A549 (cell line): Measurements from ENCODE around the gene NPC1L1. TPM values are rescaled to one million over a fixed set of nuclear protein-coding genes. Genes with fewer than 3 reads are reported as not detected.

Experiments
- ATAC-seq, 2 experiments: fragments of 200-7000 bp in 1 of 2; fragments of >200 bp in 1 of 2; cut with Nextera tagmentation in 1 of 2; cut with Tn5 transposase in 1 of 2; 3 replicates each; pipeline versions ENCODE4 v1.8.0 to v1.9.1; 2018 to 2020; ENCODE audit warnings: mild to moderate bottlenecking in 1 of 2, moderate library complexity in 1 of 2
- CTCF ChIA-PET: fragments of 300-600 bp; sonication (Branson Sonifier 250); formaldehyde crosslinking; extraction: SDS; loops from one replicate; lab custom pipeline; 2021; ENCODE audit warnings: antibody characterized with exemption, inconsistent platforms; lab: Yijun Ruan, JAX
- POLR2A ChIA-PET: fragments of 350-600 bp; formaldehyde crosslinking; extraction: SDS; loops from one replicate; lab custom pipeline; 2021; ENCODE audit warnings: antibody characterized with exemption, inconsistent platforms; lab: Yijun Ruan, JAX
- DNase-seq, 2 experiments: peaks; one replicate each; pipeline versions ENCODE4 v3.0.0 to v3.0.0-alpha.2; 2011 to 2016; ENCODE audit warnings: low read depth in 1 of 2, low spot score in 1 of 2
- FAIRE-seq: peaks from 2 replicates; lab custom pipeline; 2011; peaks lifted over from hg19 to GRCh38; lab: Jason Lieb, UNC
- H3K27ac ChIP-seq, 2 experiments: fragments of >200 bp; sonication (Bioruptor Twin); formaldehyde crosslinking; 3 replicates each; pipeline ENCODE4 v1.5.1; 2016 to 2017
- H3K4me1 ChIP-seq: fragments of >200 bp; sonication (Bioruptor Twin); formaldehyde crosslinking; 3 replicates; pipeline ENCODE4 v1.6.1; 2016
- H3K4me2 ChIP-seq: fragments of >200 bp; sonication (Bioruptor Twin); formaldehyde crosslinking; 3 replicates; pipeline ENCODE4 v1.6.1; 2016
- H3K4me3 ChIP-seq: fragments of >200 bp; sonication (Bioruptor Twin); formaldehyde crosslinking; 3 replicates; pipeline ENCODE4 v1.5.1; 2016
- H3K9me3 ChIP-seq: fragments of >200 bp; sonication (Bioruptor Twin); formaldehyde crosslinking; 3 replicates; pipeline ENCODE4 v1.6.1; 2016
- CBX8 ChIP-seq: fragments of 200-600 bp; sonication (generic); IDR thresholded peaks from 2 replicates; pipeline ENCODE4 v1.6.1; 2016
- CHD2 ChIP-seq: fragments of 150-350 bp; IDR thresholded peaks from 2 replicates; pipeline ENCODE4 v1.6.1; 2014; ENCODE audit warnings: low read length; ENCODE audit not compliant: partially characterized antibody
- CHD4 ChIP-seq: fragments of 200-600 bp; sonication (generic); IDR thresholded peaks from 2 replicates; pipeline ENCODE4 v1.6.1; 2016; ENCODE audit warnings: antibody characterized with exemption, mild to moderate bottlenecking, borderline replicate concordance
- EHMT2 ChIP-seq: fragments of 200-600 bp; sonication (generic); IDR thresholded peaks from 2 replicates; pipeline ENCODE4 v1.6.1; 2016; ENCODE audit warnings: antibody characterized with exemption, low read depth, mild to moderate bottlenecking, moderate library complexity
- FOXS1 ChIP-seq: fragments of 250-450 bp; sonication (Bioruptor Pico); IDR thresholded peaks from 2 replicates; pipeline ENCODE4 v1.5.0; 2020; ENCODE audit warnings: mild to moderate bottlenecking, moderate library complexity
- GATA3 ChIP-seq: IDR thresholded peaks from 2 replicates; pipeline ENCODE4 v1.6.1; 2012; ENCODE audit warnings: borderline replicate concordance
- HEYL ChIP-seq: fragments of 250-450 bp; sonication (Bioruptor Pico); IDR thresholded peaks from 2 replicates; pipeline ENCODE4 v1.8.0; 2021; ENCODE audit warnings: mild to moderate bottlenecking, moderate library complexity
- JUN ChIP-seq, 2 experiments: fragments of >200 bp; sonication (Bioruptor Twin); formaldehyde crosslinking; IDR thresholded peaks; 2 replicates in 1 of 2; 3 replicates in 1 of 2; pipeline ENCODE4 v1.6.1; 2016 to 2017
- MAZ ChIP-seq: fragments of 150-350 bp; IDR thresholded peaks from 2 replicates; pipeline ENCODE4 v1.6.1; 2014; ENCODE audit warnings: antibody characterized with exemption, low read depth, low read length, borderline replicate concordance
- PHF8 ChIP-seq: fragments of 200-600 bp; sonication (generic); IDR thresholded peaks from 2 replicates; pipeline ENCODE4 v1.6.1; 2016; ENCODE audit warnings: low read depth, mild to moderate bottlenecking, antibody characterized with exemption, moderate library complexity, borderline replicate concordance
- POLR2AphosphoS2 ChIP-seq: conservative IDR thresholded peaks from 2 replicates; pipeline ENCODE4 v1.6.1; 2012; ENCODE audit warnings: low read length, improper control_type of control experiment, inconsistent platforms
- RAD21 ChIP-seq, 2 experiments: fragments of >200 bp in 1 of 2; sonication (Bioruptor Twin) in 1 of 2; formaldehyde crosslinking in 1 of 2; IDR thresholded peaks in 1 of 2; conservative IDR thresholded peaks in 1 of 2; 2 replicates in 1 of 2; 3 replicates in 1 of 2; pipeline ENCODE4 v1.6.1; 2012 to 2018; ENCODE audit warnings: inconsistent platforms in 1 of 2
- RARB ChIP-seq: fragments of 250-450 bp; sonication (Bioruptor Pico); IDR thresholded peaks from 2 replicates; pipeline ENCODE4 v1.8.0; 2021; ENCODE audit warnings: mild to moderate bottlenecking, moderate library complexity
- REST ChIP-seq: fragments of 200-600 bp; sonication (generic); IDR thresholded peaks from 2 replicates; pipeline ENCODE4 v1.6.1; 2016; ENCODE audit warnings: antibody characterized with exemption, mild to moderate bottlenecking, moderate library complexity
- SMC3 ChIP-seq: fragments of >200 bp; sonication (Bioruptor Twin); formaldehyde crosslinking; IDR thresholded peaks from 3 replicates; pipeline ENCODE4 v1.6.1; 2018; ENCODE audit warnings: inconsistent platforms
- TFCP2L1 ChIP-seq: fragments of 250-450 bp; sonication (Bioruptor Pico); IDR thresholded peaks from 2 replicates; pipeline ENCODE4 v1.5.0; 2021; ENCODE audit warnings: mild to moderate bottlenecking
- TP53 ChIP-seq: fragments of 250-450 bp; sonication (Bioruptor Pico); IDR thresholded peaks from 2 replicates; pipeline ENCODE4 v1.5.0; 2021; ENCODE audit warnings: mild to moderate bottlenecking, moderate library complexity
- ZSCAN20 ChIP-seq: fragments of 250-450 bp; sonication (Bioruptor Pico); IDR thresholded peaks from 2 replicates; pipeline ENCODE4 v1.8.0; 2022; ENCODE audit warnings: mild to moderate bottlenecking, moderate library complexity
- WGBS: methylation state at CpG from one replicate; pipeline ENCODE4 v1.1.6; 2017; ENCODE audit errors: missing lambda C conversion rate; 5-methylcytosine and 5-hydroxymethylcytosine counted together
- polyA plus RNA-seq, 4 experiments: library from polyadenylated mRNA; depleted of rRNA in 3 of 4; stranded (reverse); fragments of >200 nt; fragmentation: RNase III in 1 of 4; extraction: RNeasy Plus Mini Kit Qiagen cat#74134 plus additional on column Dnase treatment in 1 of 4; gene quantifications; 2 replicates in 3 of 4; 3 replicates in 1 of 4; pipeline ENCODE4 v1.2.3, GENCODE V29; 2011 to 2017
- TF ChIP-seq, protein P1 (sequence below): fragments of 250-450 bp; sonication (Bioruptor Pico); IDR thresholded peaks from 2 replicates; pipeline ENCODE4 v1.5.0; 2021; ENCODE audit warnings: mild to moderate bottlenecking, moderate library complexity, borderline replicate concordance
- TF ChIP-seq, protein P2 (sequence below): IDR thresholded peaks from 2 replicates; pipeline ENCODE4 v1.6.1; 2012

NPC1L1 gene
- polyA plus RNA-seq, 2 of the 4 experiments (the other 2 are of a cell fraction): 0.04 to 0.06 TPM

GRCh38 chr7:44538093-44538797 is 2.9 kb downstream of the NPC1L1 start:
- TF ChIP-seq TFCP2L1 (CRISPR knock-in tag): no peak
- TF ChIP-seq RAD21 (conservative IDR thresholded peaks at IDR 0.05 in 1 of 2, IDR thresholded peaks at IDR 0.05 in 1 of 2): no peak
- no peak for TF ChIP-seq MAZ
- no peak for TF ChIP-seq FOXS1 (CRISPR knock-in tag)
- TF ChIP-seq SMC3: no peak
- TF ChIP-seq, protein P1, sequence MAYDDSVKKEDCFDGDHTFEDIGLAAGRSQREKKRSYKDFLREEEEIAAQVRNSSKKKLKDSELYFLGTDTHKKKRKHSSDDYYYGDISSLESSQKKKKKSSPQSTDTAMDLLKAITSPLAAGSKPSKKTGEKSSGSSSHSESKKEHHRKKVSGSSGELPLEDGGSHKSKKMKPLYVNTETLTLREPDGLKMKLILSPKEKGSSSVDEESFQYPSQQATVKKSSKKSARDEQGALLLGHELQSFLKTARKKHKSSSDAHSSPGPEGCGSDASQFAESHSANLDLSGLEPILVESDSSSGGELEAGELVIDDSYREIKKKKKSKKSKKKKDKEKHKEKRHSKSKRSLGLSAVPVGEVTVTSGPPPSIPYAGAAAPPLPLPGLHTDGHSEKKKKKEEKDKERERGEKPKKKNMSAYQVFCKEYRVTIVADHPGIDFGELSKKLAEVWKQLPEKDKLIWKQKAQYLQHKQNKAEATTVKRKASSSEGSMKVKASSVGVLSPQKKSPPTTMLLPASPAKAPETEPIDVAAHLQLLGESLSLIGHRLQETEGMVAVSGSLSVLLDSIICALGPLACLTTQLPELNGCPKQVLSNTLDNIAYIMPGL (CRISPR knock-in tag): no peak
- TF ChIP-seq TP53 (CRISPR knock-in tag): no peak
- no peak for TF ChIP-seq CHD4
- TF ChIP-seq, protein P2, sequence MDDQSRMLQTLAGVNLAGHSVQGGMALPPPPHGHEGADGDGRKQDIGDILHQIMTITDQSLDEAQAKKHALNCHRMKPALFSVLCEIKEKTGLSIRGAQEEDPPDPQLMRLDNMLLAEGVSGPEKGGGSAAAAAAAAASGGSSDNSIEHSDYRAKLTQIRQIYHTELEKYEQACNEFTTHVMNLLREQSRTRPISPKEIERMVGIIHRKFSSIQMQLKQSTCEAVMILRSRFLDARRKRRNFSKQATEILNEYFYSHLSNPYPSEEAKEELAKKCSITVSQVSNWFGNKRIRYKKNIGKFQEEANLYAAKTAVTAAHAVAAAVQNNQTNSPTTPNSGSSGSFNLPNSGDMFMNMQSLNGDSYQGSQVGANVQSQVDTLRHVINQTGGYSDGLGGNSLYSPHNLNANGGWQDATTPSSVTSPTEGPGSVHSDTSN: no peak
- TF ChIP-seq REST: no peak
- TF ChIP-seq ZSCAN20: no peak
- no peak for TF ChIP-seq CHD2
- no peak for TF ChIP-seq JUN (IDR thresholded peaks at IDR 0.05)
- TF ChIP-seq HEYL: no peak
- no peak for DNase-seq
- POLR2A ChIA-PET: no interaction called here

DNA sequence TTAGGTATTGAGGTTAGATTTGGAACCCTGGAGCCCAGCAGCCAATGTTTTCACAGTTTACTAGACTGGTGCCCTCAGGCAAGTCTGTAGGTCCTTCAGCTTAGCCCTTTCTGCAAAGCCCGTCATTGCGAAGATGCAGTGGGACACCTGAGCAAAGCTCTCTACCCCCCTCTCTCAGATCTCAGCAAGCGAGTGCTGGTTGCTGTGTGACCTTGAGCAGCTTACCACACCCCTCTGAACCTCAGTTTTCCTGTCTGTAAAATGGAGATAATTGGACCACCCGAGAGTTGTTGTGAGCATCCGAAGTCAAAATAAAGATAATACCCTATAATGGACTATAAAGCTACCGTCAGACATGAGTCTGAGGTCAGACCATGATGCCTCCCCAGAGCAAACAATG is 3.7 kb downstream of the NPC1L1 start:
- POLR2A ChIA-PET: no interaction called here
- TF ChIP-seq ZSCAN20: no peak
- no peak for TF ChIP-seq PHF8
- no peak for TF ChIP-seq CHD2
- TF ChIP-seq EHMT2: no peak
- no peak for TF ChIP-seq CBX8
- no peak for TF ChIP-seq HEYL
- TF ChIP-seq RARB (CRISPR knock-in tag): no peak
- no peak for TF ChIP-seq JUN (IDR thresholded peaks at IDR 0.05)
- no peak for TF ChIP-seq POLR2AphosphoS2
- TF ChIP-seq GATA3: no peak

More at GRCh38 chr7:44538093-44538797, 2.9 kb downstream of the NPC1L1 start:
- Histone ChIP-seq H3K4me3 (no peak overlapping the region), H3K27ac (no peak overlapping the region), H3K9me3 (no peaks in the 10 kb centered on the region), H3K4me1 (peaks cover 7% of the 10 kb centered on the region; the same call in 2 of the 3 replicates), H3K4me2 (no peak overlapping the region)
- ATAC-seq (no peak), FAIRE-seq (no peak)
- CTCF ChIA-PET: interaction anchor here (0.7 to 1.0 kb wide), 3 partner anchors 11 to 296 kb away, joined by 3 to 4 read pairs (median 3); no protein-coding TSS in a partner anchor
- WGBS: 67% methylated on average over 17 of the region's 17 CpGs

More for the DNA sequence above, 3.7 kb downstream of the NPC1L1 start:
- CTCF ChIA-PET: no interaction called here
- Histone ChIP-seq H3K27ac (no peak overlapping the region), H3K4me3 (no peak overlapping the region), H3K4me2 (no peak overlapping the region), H3K4me1 (no peaks in the 10 kb centered on the region; the same call in 2 of the 3 replicates), H3K9me3 (no peaks in the 10 kb centered on the region)
- DNase-seq (no peak), ATAC-seq (no peak), FAIRE-seq (no peak)
- WGBS: 80% methylated on average over 6 of the region's 6 CpGs
